Caco-2 (cell line): ENCODE data around the gene NFIX. TPM values are rescaled to one million over a fixed set of nuclear protein-coding genes. Genes with fewer than 3 reads are reported as not detected.
A peak's percentile ranks its signal among the peaks of the same experiment; 100 is the strongest.
"Not testable (repeated sequence)": the region's sequence is repeated elsewhere in the genome, so short reads cannot be mapped to it uniquely, and the experiment has no call there.

Source experiments
- BruUV-seq: library from RNA; stranded (reverse); fragments of 400-500 nt; replicated peaks from 2 replicates; lab custom pipeline; 2021; lab: Mats Ljungman, UMichigan
- CTCF ChIA-PET: fragments of 300-600 bp; sonication (Branson Sonifier 250); formaldehyde crosslinking; loops from one replicate; lab custom pipeline; 2022; ENCODE audit warnings: antibody characterized with exemption; lab: Charles Lee
- POLR2A ChIA-PET: fragments of 300-600 bp; sonication (Branson Sonifier 250); formaldehyde crosslinking; loops from one replicate; lab custom pipeline; 2022; ENCODE audit warnings: antibody characterized with exemption; lab: Charles Lee
- DNase-seq, 2 experiments: peaks; one replicate each; pipeline versions ENCODE4 v3.0.0 to v3.0.0-alpha.2; 2020 to 2022
- H3K27me3 ChIP-seq: replicated peaks from 2 replicates; pipeline ENCODE4 v1.6.0; 2011; ENCODE audit warnings: low read length; ENCODE audit not compliant: control insufficient read depth, insufficient read depth
- H3K36me3 ChIP-seq: 2 replicates; pipeline ENCODE4 v1.5.1; 2011; ENCODE audit warnings: low read length; ENCODE audit not compliant: control insufficient read depth, insufficient read depth
- H3K4me1 ChIP-seq: fragments of 250-450 bp; sonication (Bioruptor Pico); 2 replicates; pipeline ENCODE4 v1.5.1; 2020; ENCODE audit warnings: mild to moderate bottlenecking
- H3K4me3 ChIP-seq: 2 replicates; pipeline ENCODE4 v1.5.1; 2011; ENCODE audit warnings: low read depth, mild to moderate bottlenecking, control low read depth, low read length
- H3K9me3 ChIP-seq: fragments of 250-450 bp; sonication (Bioruptor Pico); 2 replicates; pipeline ENCODE4 v1.5.1; 2020; ENCODE audit warnings: mild to moderate bottlenecking, moderate library complexity
- H3K27ac Mint-ChIP-seq: one replicate; pipeline ENCODE4 v1.8.0; 2022; ENCODE audit warnings: mixed read lengths; ENCODE audit not compliant: unreplicated experiment
- H3K27me3 Mint-ChIP-seq: one replicate; pipeline ENCODE4 v1.8.0; 2022; ENCODE audit warnings: mixed read lengths; ENCODE audit not compliant: insufficient read depth, unreplicated experiment
- H3K36me3 Mint-ChIP-seq: one replicate; pipeline ENCODE4 v1.8.0; 2022; ENCODE audit warnings: mild to moderate bottlenecking, mixed read lengths; ENCODE audit not compliant: insufficient read depth, unreplicated experiment
- H3K4me1 Mint-ChIP-seq: one replicate; pipeline ENCODE4 v1.8.0; 2022; ENCODE audit warnings: low read depth, mixed read lengths; ENCODE audit not compliant: unreplicated experiment
- H3K4me3 Mint-ChIP-seq: one replicate; pipeline ENCODE4 v1.8.0; 2022; ENCODE audit warnings: mild to moderate bottlenecking, moderate library complexity, mixed read lengths; ENCODE audit not compliant: unreplicated experiment
- H3K9me3 Mint-ChIP-seq: one replicate; pipeline ENCODE4 v1.8.0; 2022; ENCODE audit warnings: mixed read lengths; ENCODE audit not compliant: unreplicated experiment
- CTCF ChIP-seq, 2 experiments: fragments of 200-600 bp in 1 of 2; IDR thresholded peaks; 1 replicate in 1 of 2; 2 replicates in 1 of 2; pipeline versions ENCODE4 v1.5.1 to v1.8.0; 2011 to 2022; ENCODE audit warnings: antibody characterized with exemption in 1 of 2, control low read depth in 1 of 2, inconsistent platforms in 1 of 2, low read depth in 1 of 2, low read length in 1 of 2, mild to moderate bottlenecking in 1 of 2, moderate library complexity in 1 of 2; ENCODE audit not compliant: insufficient read depth in 1 of 2, severe bottlenecking in 1 of 2, unreplicated experiment in 1 of 2
- intact Hi-C: fragments of 100-400 bp; cut with micrococcal nuclease; formaldehyde crosslinking; loops from one replicate; pipeline ENCODE4 v1.10.0; 2022; ENCODE audit not compliant: unreplicated experiment
- total RNA-seq: library from RNA; stranded (reverse); gene quantifications from 2 replicates; pipeline ENCODE4 v1.2.3, GENCODE V29; 2022

Gene NFIX
- total RNA-seq, 1 experiment from 2014 or later: 0.82 TPM

- POLR2A ChIA-PET: no interaction called here
- CTCF ChIA-PET: interaction anchor here (2.2 kb wide), 1 partner anchor 9 kb away, joined by 8 read pairs; no protein-coding TSS in a partner anchor
- no TSS peak for BruUV-seq
- Histone ChIP-seq H3K36me3 (peaks cover 2% of the 10 kb centered on the region; the same call in 1 of the 2 replicates), H3K4me3 (peak overlapping the region; percentile 99), H3K9me3 (no peaks in the 10 kb centered on the region), H3K4me1 (peaks cover 9% of the 10 kb centered on the region; the same call in 1 of the 2 replicates), H3K27me3 (no peaks in the 10 kb centered on the region)
- Mint-ChIP-seq H3K36me3 (peaks cover 62% of the 10 kb centered on the region), H3K4me1 (peaks cover 7% of the 10 kb centered on the region), H3K9me3 (peaks cover 10% of the 10 kb centered on the region), H3K27me3 (no peaks in the 10 kb centered on the region), H3K27ac (peak overlapping the region; percentile 85), H3K4me3 (peak overlapping the region; percentile 74)
- intact Hi-C loops: no loop called here
- DNase-seq: no peak
- no peak for TF ChIP-seq CTCF (IDR thresholded peaks at IDR 0.05; ENCODE audit: insufficient read depth in 1 of 2, low read depth in 1 of 2, low read length in 1 of 2, severe bottlenecking in 1 of 2, unreplicated experiment in 1 of 2)
Observed at GRCh38 chr19:12955996-12956395, 39.3 kb upstream of the NFIX start.

- Histone ChIP-seq H3K27me3 (no peaks in the 10 kb centered on the region), H3K36me3 (peaks cover 2% of the 10 kb centered on the region; the same call in 1 of the 2 replicates), H3K9me3 (no peaks in the 10 kb centered on the region), H3K4me3 (peak within 1 kb of the TSS; percentile 99), H3K4me1 (peaks cover 9% of the 10 kb centered on the region; the same call in 1 of the 2 replicates)
- POLR2A ChIA-PET: interaction anchor here (0.6 kb wide), 1 partner anchor 23 kb away, joined by 4 read pairs; the partner anchor contains the start of gene FARSA
- intact Hi-C loops: no loop called here
- Mint-ChIP-seq H3K4me3 (peak within 1 kb of the TSS; percentile 74), H3K36me3 (peaks cover 55% of the 10 kb centered on the region), H3K27ac (peak within 1 kb of the TSS; percentile 85), H3K27me3 (no peaks in the 10 kb centered on the region), H3K9me3 (peaks cover 10% of the 10 kb centered on the region), H3K4me1 (peaks cover 7% of the 10 kb centered on the region)
- CTCF ChIA-PET: interaction anchor here (0.6 to 2.2 kb wide), 2 partner anchors 9 to 135 kb away, joined by 7 to 8 read pairs; no protein-coding TSS in a partner anchor
- TSS peak; percentile 51 for BruUV-seq
- TF ChIP-seq CTCF (IDR thresholded peaks at IDR 0.05; ENCODE audit: insufficient read depth in 1 of 2, low read depth in 1 of 2, low read length in 1 of 2, severe bottlenecking in 1 of 2, unreplicated experiment in 1 of 2): no peak
- peak; percentile 86 to 92 for DNase-seq
Observed at GRCh38 chr19:12956446-12957388, 38.6 kb upstream of the NFIX start, which contains the start of gene GADD45GIP1. TSS of gene GADD45GIP1 (minus strand) at chr19:12957223. CDS start at chr19:12957212, 11 bp downstream.

GRCh38 chr19:12957389-12957952 is 37.8 kb upstream of the NFIX start:
- peak overlapping the region; percentile 99 for H3K4me3 ChIP-seq
- H3K27me3 Mint-ChIP-seq, DNase-seq, BruUV-seq, H3K27me3 ChIP-seq, H3K4me1 ChIP-seq, H3K4me1 Mint-ChIP-seq, H3K9me3 Mint-ChIP-seq, H3K9me3 ChIP-seq, H3K36me3 ChIP-seq, intact Hi-C loops: not testable (repeated sequence)
- CTCF ChIA-PET: interaction anchor here (2.2 kb wide), 1 partner anchor 8 kb away, joined by 8 read pairs; no protein-coding TSS in a partner anchor
- Mint-ChIP-seq H3K36me3 (peaks cover 53% of the 10 kb centered on the region), H3K27ac (peak overlapping the region; percentile 85), H3K4me3 (peak overlapping the region; percentile 74)
- POLR2A ChIA-PET: interaction anchor here (0.7 kb wide), 1 partner anchor 61 kb away, joined by 6 read pairs; no protein-coding TSS in a partner anchor
